OCI-LY3 (cell line): ENCODE data around the gene SLF2.

ENCODE experiments used
- H2AFZ ChIP-seq: fragments of 200-600, 300-600 bp; shearing (Covaris generic); 2 replicates; pipeline ENCODE4 v1.6.0; 2014; ENCODE audit warnings: antibody characterized with exemption, low read depth, low read length
- H3K27ac ChIP-seq: fragments of 200-600, 300-600 bp; sonication (generic); 2 replicates; pipeline ENCODE4 v1.5.1; 2014; ENCODE audit warnings: mild to moderate bottlenecking, low read length, moderate library complexity, mixed read lengths
- H3K27me3 ChIP-seq: fragments of 200-600, 300-600 bp; sonication (generic); 2 replicates; pipeline ENCODE4 v1.6.1; 2014; ENCODE audit warnings: low read depth, low read length, mixed read lengths
- H3K36me3 ChIP-seq: fragments of 200-600, 300-600 bp; sonication (generic); replicated peaks from 2 replicates; pipeline ENCODE3; 2014; ENCODE audit warnings: low read depth, low read length, mixed read lengths
- H3K4me1 ChIP-seq: fragments of 300-600, 200-600 bp; sonication (generic); 2 replicates; pipeline ENCODE4 v1.6.1; 2014; ENCODE audit warnings: low read length, mixed read lengths
- H3K4me2 ChIP-seq: fragments of 200-600, 300-600 bp; sonication (generic); 2 replicates; pipeline ENCODE4 v1.6.1; 2014; ENCODE audit warnings: low read length, mixed read lengths
- H3K4me3 ChIP-seq: fragments of 300-600, 200-600 bp; sonication (generic); 2 replicates; pipeline ENCODE4 v1.5.1; 2014; ENCODE audit warnings: antibody characterized with exemption, mild to moderate bottlenecking, low read length, moderate library complexity
- H3K79me2 ChIP-seq: fragments of 300-600, 200-600 bp; shearing (Covaris generic); 2 replicates; pipeline ENCODE4 v1.6.1; 2014; ENCODE audit warnings: mild to moderate bottlenecking, low read length, mixed read lengths
- H3K9ac ChIP-seq: fragments of 300-600, 200-600 bp; shearing (Covaris generic); 2 replicates; pipeline ENCODE4 v1.6.0; 2014; ENCODE audit warnings: mild to moderate bottlenecking, low read length, moderate library complexity
- H3K9me3 ChIP-seq: fragments of 200-600, 300-600 bp; shearing (Covaris generic); 2 replicates; pipeline ENCODE4 v1.6.1; 2014; ENCODE audit warnings: low read length, mixed read lengths; ENCODE audit not compliant: insufficient read depth
- H4K20me1 ChIP-seq: fragments of 200-600, 300-600 bp; sonication (generic); 2 replicates; pipeline ENCODE4 v1.6.1; 2016; ENCODE audit warnings: low read length, mixed read lengths; ENCODE audit not compliant: insufficient read depth
- CTCF ChIP-seq: fragments of 200-600, 300-600 bp; sonication (generic); IDR thresholded peaks from 2 replicates; pipeline ENCODE4 v1.5.1; 2014; ENCODE audit warnings: antibody characterized with exemption, low read length, low read depth
- EZH2phosphoT487 ChIP-seq: fragments of 200-600 bp; shearing (Covaris generic); IDR thresholded peaks from 2 replicates; pipeline ENCODE4 v1.6.1; 2018; ENCODE audit warnings: antibody characterized with exemption, mixed run types, low read depth

The SLF2 gene

GRCh38 chr10:100968062-100968736 lies 55.4 kb downstream of the SLF2 start:
- no peaks in the 10 kb centered on the region for H4K20me1 ChIP-seq
- TF ChIP-seq CTCF, result no peak
- no peak for TF ChIP-seq EZH2phosphoT487
- H3K4me1 ChIP-seq, result peaks cover 7% of the 10 kb centered on the region; the same call in 1 of the 2 replicates
- H3K79me2 ChIP-seq, result no peaks in the 10 kb centered on the region
- peak overlapping the region; percentile 85 for H3K4me3 ChIP-seq
- no peak overlapping the region for H2AFZ ChIP-seq
- no peaks in the 10 kb centered on the region for H3K27me3 ChIP-seq
- no peaks in the 10 kb centered on the region for H3K9me3 ChIP-seq
- H3K36me3 ChIP-seq, result peaks cover 3% of the 10 kb centered on the region
- H3K4me2 ChIP-seq, result peak overlapping the region; percentile 79
- H3K9ac ChIP-seq, result no peak overlapping the region
- no peak overlapping the region for H3K27ac ChIP-seq

DNA sequence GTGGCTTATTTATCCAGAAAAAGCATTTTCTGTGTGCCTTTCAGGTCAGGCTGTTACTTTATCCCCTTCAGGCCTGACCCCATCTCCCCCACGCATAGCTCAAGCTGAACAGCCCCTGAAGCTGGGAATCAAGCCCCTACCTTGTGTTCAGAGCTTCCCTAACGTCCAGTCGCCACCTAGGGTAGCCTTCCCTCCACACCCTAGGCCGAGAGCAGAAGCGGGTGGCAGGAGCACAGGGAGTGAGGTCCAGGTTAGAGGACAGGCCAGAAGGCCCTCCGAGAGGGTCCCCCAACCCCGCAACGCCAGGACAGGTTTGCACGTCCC lies 56.1 kb downstream of the SLF2 start:
- peak overlapping the region; percentile 89; the same call in 1 of the 2 replicates for H2AFZ ChIP-seq
- TF ChIP-seq EZH2phosphoT487 (no peak), CTCF (no peak)
- H3K9me3 ChIP-seq, result no peaks in the 10 kb centered on the region
- H3K79me2 ChIP-seq, result no peaks in the 10 kb centered on the region
- H4K20me1 ChIP-seq, result no peaks in the 10 kb centered on the region
- H3K4me1 ChIP-seq, result peaks cover 7% of the 10 kb centered on the region; the same call in 1 of the 2 replicates
- H3K4me3 ChIP-seq, result peak overlapping the region; percentile 85
- H3K27me3 ChIP-seq, result no peaks in the 10 kb centered on the region
- no peaks in the 10 kb centered on the region for H3K36me3 ChIP-seq
- peak overlapping the region; percentile 79 for H3K4me2 ChIP-seq
- peak overlapping the region; percentile 64; the same call in 1 of the 2 replicates for H3K9ac ChIP-seq
- H3K27ac ChIP-seq, result no peak overlapping the region

DNA sequence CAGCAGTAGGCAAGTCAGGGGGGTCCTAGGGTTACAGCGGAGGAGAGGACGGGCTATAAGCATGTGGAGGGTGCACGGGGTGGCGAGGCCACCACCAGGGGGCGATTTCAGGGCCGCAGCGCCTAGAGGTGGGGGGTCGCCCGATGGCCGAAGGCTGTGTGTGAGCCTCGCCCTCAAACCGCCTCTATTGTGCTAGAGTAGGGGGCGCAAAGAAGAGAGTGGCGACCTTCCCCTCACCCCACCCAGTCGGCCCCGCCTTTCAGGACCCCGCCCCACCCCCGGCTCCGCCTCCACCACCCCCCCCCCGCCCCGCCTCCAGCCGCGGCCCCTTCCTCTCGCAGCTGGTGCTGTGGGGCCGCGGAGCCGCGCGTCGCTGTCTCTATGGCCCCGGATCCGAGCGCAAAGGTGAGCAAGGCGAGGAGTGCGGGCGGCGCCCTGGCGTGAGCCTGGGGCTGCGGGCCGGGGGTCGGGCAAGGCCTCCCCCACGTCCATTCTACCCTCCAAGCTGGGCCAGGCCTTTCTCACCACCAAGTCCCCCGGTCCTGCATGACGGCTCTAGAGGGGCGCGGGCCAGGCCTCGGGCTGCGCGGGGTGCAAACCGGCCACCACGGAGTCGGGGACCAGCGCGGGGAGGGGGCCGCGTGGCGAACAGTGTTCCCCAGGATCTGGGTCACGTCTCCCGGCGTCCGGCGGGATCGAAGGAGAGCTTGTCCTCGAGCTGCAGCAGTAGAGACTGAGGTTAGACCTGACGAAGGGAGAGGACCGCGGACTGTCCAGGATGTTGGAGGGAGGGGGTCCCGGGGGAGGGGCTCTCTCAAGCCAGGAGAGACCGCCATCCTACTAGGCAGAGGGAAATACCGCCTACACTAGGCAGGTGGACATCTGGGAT lies 56.7 kb downstream of the SLF2 start, which contains the start of gene SEMA4G:
TSS of gene SEMA4G (plus strand) at position 318 of the 889 bp plus-strand sequence. CDS start 3,409 bp downstream, outside the sequence.
- Histone ChIP-seq H3K9me3 (no peaks in the 10 kb centered on the region), H3K27ac (no peak within 1 kb of the TSS), H3K79me2 (no peaks in the 10 kb centered on the region), H3K4me2 (peak within 1 kb of the TSS; percentile 79), H4K20me1 (no peaks in the 10 kb centered on the region), H3K36me3 (no peaks in the 10 kb centered on the region), H3K27me3 (no peaks in the 10 kb centered on the region), H3K9ac (peak within 1 kb of the TSS; percentile 64), H3K4me3 (peak within 1 kb of the TSS; percentile 85), H2AFZ (peak within 1 kb of the TSS; percentile 89; the same call in 1 of the 2 replicates), H3K4me1 (peaks cover 7% of the 10 kb centered on the region; the same call in 1 of the 2 replicates)
- TF ChIP-seq CTCF, result peak; percentile 44
- TF ChIP-seq EZH2phosphoT487, result no peak
